Mucosa of rectum (tissue), 2 donors: ENCODE results near the gene PDCD7.
"Not testable (repeated sequence)": the region's sequence is repeated elsewhere in the genome, so short reads cannot be mapped to it uniquely, and the experiment has no call there.

ENCODE experiments used
- H3K27ac ChIP-seq, 2 donors: one replicate each; pipeline ENCODE4 v1.7.0; 2013; ENCODE audit warnings: inconsistent platforms in 2 of 2, low read depth in 2 of 2, low read length in 2 of 2
- H3K27me3 ChIP-seq, 2 donors: one replicate each; pipeline ENCODE4 v1.7.0; 2013; ENCODE audit warnings: low read length in 2 of 2; ENCODE audit not compliant: control insufficient read depth in 2 of 2, insufficient read depth in 2 of 2
- H3K36me3 ChIP-seq, 2 donors: one replicate each; pipeline ENCODE4 v1.7.0; 2013; ENCODE audit warnings: low read length in 2 of 2; ENCODE audit not compliant: control insufficient read depth in 2 of 2, insufficient read depth in 2 of 2
- H3K4me1 ChIP-seq, 2 donors: one replicate each; pipeline ENCODE4 v1.7.0; 2013; ENCODE audit warnings: low read length in 2 of 2, mild to moderate bottlenecking in 1 of 2; ENCODE audit not compliant: control insufficient read depth in 2 of 2, insufficient read depth in 2 of 2
- H3K4me3 ChIP-seq, 2 donors: one replicate each; pipeline ENCODE4 v1.7.0; 2013; ENCODE audit warnings: low read length in 2 of 2
- H3K9ac ChIP-seq, 2 donors: one replicate each; pipeline ENCODE4 v1.7.0; 2013; ENCODE audit warnings: low read length in 2 of 2, low read depth in 1 of 2, mild to moderate bottlenecking in 1 of 2
- H3K9me3 ChIP-seq, 2 donors: one replicate each; pipeline ENCODE4 v1.7.0; 2013; ENCODE audit warnings: low read length in 2 of 2; ENCODE audit not compliant: control insufficient read depth in 2 of 2
- donor health status: healthy.
- donor health status: Normal muscosa, but diverticular disease.

PDCD7 gene

DNA sequence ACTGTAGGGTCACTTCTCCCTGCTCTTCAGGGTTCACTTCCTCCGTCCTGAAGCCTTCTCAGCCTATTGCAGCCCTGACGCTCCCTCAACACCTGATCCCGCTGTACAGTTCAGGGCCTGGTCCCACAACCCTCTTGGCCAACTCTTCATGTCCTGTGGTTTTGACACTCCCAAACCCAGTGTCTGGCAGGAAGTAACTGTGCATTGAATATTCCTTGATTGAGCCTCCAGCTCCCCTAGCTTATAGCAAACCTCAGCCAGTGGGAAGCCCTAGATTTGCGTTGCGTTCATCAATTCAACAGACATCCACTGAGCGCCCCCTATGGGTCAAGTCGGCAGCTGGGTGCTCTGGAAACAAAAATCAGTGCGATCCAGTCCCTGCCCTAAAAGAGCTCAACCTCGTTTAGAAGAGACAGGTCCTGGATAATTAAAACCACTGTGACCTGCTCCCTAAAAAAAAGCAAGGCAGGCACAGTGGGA is 32.2 kb downstream of the PDCD7 start:
- peaks cover 13 to 15% of the 10 kb centered on the region in 2 donors for H3K4me1 ChIP-seq
- H3K9me3 ChIP-seq, result no peaks in the 10 kb centered on the region
- H3K9ac ChIP-seq, result peak overlapping the region in 1 of 2 donors; percentile 44
- H3K36me3 ChIP-seq, result peaks cover 3 to 27% of the 10 kb centered on the region in 2 donors
- H3K4me3 ChIP-seq, result no peak overlapping the region
- H3K27ac ChIP-seq, result no peak overlapping the region
- H3K27me3 ChIP-seq, result no peaks in the 10 kb centered on the region

DNA sequence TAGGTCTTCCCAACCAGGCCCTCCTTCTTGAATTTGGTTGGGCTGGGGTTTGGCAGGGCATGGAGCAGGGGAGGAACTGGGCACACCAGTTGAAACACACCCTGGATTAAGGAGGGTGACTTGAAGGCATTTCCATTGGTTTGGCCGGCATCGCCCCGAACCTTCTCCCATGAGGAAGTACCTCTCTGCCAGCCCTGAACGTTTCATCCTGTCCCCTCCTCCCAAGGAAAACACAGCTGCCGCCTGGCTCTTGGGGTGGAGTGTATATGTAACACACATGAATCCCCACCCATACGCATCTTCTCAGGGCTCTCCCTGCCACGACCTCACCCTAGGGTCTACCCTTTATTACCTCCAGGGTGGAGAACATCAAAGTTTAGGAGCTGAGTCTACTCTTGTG is 33.2 kb downstream of the PDCD7 start:
- H3K9me3 ChIP-seq, result no peaks in the 10 kb centered on the region
- H3K27ac ChIP-seq, result peak overlapping the region; percentile 35 to 56
- H3K9ac ChIP-seq, result no peak overlapping the region
- H3K4me3 ChIP-seq, result no peak overlapping the region
- no peaks in the 10 kb centered on the region for H3K27me3 ChIP-seq
- H3K36me3 ChIP-seq, result peaks cover 3 to 18% of the 10 kb centered on the region in 2 donors
- peaks cover 13 to 15% of the 10 kb centered on the region in 2 donors for H3K4me1 ChIP-seq

DNA sequence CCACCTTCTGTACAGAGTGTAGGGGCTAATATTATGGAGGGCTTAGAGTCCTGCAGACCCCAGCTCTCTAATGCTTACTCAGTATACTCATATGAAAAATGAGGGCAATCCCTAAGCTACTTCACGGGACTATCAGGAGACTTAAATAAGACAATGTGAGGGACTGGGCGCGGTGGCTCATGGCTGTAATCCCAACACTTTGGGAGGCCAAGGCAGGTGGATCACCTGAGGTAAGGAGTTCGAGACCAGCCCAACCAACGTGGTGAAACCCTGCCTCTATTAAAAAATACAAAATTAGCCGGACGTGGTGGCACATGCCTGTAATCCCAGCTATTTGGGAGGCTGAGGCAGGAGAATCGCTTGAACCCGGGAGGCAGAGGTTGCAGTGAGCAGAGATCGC is 33.8 kb downstream of the PDCD7 start:
- H3K27ac ChIP-seq, H3K4me3 ChIP-seq, H3K9me3 ChIP-seq, H3K27me3 ChIP-seq, H3K9ac ChIP-seq: not testable (repeated sequence)
- peaks cover 3 to 14% of the 10 kb centered on the region in 2 donors for H3K36me3 ChIP-seq
- peaks cover 15 to 18% of the 10 kb centered on the region in 2 donors for H3K4me1 ChIP-seq

DNA sequence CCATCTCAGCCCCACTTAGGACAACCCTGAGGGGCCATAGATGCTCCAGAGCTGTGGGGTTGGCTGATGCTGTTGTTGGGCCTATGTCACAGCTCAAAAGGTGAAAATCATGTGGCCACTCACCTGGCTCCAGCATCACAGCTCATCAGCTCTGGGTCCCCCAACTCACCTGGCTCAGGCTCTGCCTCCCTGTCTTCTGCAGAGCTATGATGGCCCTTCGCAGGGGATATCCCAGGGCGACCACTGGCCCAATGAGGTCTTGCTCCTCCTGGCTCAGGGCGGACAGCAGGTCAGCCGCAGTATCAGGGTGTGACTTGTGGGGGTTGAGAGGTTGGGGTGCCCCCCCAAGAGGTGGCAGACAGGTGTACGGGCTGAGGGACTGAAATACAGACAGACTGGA is 34.3 kb downstream of the PDCD7 start:
- H3K27ac ChIP-seq, result no peak overlapping the region
- peaks cover 15 to 18% of the 10 kb centered on the region in 2 donors for H3K4me1 ChIP-seq
- peaks cover 3 to 14% of the 10 kb centered on the region in 2 donors for H3K36me3 ChIP-seq
- H3K9me3 ChIP-seq, result no peaks in the 10 kb centered on the region
- no peak overlapping the region for H3K4me3 ChIP-seq
- H3K9ac ChIP-seq, result no peak overlapping the region
- no peaks in the 10 kb centered on the region for H3K27me3 ChIP-seq

DNA sequence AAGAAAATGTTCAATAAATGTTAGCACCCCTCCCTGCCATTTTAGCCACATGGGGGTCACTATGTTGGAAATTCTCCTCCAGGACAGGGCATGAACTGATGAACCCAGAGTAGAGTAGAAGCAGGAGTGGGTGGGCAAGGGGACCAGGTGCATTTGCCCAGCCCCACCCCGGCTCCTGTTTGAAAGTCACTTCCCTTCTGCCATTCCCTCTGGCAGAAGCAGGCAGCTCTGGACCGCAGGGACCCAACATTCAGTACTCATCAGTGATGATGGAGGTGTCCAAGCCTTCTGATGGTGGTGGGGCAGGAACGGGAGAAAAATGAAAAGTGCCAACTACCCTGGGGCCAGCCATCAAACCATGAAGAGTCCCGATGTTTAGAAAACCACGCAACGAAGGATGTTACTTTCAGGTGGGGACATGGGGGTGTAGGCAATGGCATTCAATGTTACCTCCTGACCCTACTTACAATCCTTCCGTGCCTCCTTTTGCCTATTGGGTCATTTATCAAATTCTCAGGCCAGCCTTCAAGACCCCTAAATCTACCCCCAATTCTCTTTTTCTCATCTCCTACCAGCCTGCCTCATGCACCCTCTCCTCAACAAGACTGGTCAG is 35.9 kb downstream of the PDCD7 start:
- Histone ChIP-seq H3K27ac (no peak overlapping the region), H3K27me3 (no peaks in the 10 kb centered on the region), H3K36me3 (peaks cover 3 to 12% of the 10 kb centered on the region in 2 donors), H3K4me1 (peaks cover 15 to 18% of the 10 kb centered on the region in 2 donors), H3K4me3 (no peak overlapping the region), H3K9me3 (no peaks in the 10 kb centered on the region), H3K9ac (no peak overlapping the region)

DNA sequence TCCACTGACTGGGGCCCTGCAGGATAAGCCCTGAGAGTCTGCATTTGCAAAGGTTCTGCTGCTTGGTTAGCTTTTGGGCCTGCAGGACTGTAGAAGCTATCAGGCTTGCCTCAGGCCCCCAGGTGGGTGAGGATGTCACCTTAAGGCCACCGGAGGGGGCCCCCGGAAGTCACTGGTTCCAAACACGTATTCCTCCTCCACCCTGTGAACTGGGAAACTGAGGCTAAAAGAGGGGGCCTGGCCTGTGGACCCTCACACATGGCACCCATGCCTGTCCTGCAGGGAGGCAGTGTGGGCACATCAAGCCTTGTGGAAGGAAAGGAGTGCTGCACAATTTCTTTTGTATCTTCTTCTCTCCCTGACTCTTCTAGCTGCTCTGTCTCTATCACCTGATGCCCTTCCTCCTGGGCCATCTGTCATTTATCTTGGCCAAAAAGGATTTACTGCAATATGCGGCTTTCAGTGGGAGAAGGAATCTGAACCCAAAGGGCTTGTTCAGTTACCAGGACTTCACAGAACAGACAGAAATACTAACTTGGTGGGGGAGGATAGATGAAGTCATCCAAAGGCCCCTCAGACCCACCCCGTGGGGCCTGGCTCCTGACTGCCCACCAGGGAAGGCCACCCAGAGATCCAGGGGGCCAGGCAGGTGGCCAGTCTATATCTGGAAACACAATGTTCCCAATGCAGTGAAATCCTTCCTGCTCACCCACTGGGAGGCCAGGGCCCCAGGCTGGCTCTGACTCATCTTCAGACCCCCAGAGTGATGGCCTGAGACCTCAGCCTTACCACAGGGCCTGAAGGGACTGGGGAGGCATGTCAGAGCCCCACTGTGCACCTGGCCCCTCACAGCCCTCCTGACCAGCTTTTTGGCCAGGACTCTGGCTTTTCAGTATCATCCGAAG is 36.9 kb downstream of the PDCD7 start:
- Histone ChIP-seq H3K27me3 (no peaks in the 10 kb centered on the region), H3K9ac (no peak overlapping the region), H3K9me3 (no peaks in the 10 kb centered on the region), H3K36me3 (peaks cover 3 to 10% of the 10 kb centered on the region in 2 donors), H3K27ac (no peak overlapping the region), H3K4me3 (no peak overlapping the region), H3K4me1 (peaks cover 15 to 18% of the 10 kb centered on the region in 2 donors)

DNA sequence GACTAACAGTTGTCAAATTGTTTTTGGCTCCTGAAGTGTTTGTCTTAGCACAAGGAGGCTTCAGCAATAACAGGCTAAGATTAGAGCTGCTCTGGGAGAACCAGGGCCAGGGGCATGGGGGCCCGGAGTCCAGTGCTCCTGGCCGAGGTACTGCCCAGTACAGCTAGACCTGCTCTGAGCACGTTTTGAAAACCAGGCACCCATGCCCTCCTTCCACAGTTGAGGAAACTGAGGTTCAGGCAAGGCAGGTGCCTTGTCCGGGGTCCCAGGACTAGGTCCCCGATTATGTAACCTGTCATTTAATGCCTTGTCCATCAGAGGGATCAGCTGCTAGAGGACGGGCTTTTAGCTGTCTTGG is 37.9 kb downstream of the PDCD7 start:
- Histone ChIP-seq H3K36me3 (peaks cover 3 to 10% of the 10 kb centered on the region in 2 donors), H3K4me3 (no peak overlapping the region), H3K27ac (no peak overlapping the region), H3K4me1 (peaks cover 5 to 11% of the 10 kb centered on the region in 2 donors), H3K27me3 (no peaks in the 10 kb centered on the region), H3K9ac (no peak overlapping the region), H3K9me3 (no peaks in the 10 kb centered on the region)

DNA sequence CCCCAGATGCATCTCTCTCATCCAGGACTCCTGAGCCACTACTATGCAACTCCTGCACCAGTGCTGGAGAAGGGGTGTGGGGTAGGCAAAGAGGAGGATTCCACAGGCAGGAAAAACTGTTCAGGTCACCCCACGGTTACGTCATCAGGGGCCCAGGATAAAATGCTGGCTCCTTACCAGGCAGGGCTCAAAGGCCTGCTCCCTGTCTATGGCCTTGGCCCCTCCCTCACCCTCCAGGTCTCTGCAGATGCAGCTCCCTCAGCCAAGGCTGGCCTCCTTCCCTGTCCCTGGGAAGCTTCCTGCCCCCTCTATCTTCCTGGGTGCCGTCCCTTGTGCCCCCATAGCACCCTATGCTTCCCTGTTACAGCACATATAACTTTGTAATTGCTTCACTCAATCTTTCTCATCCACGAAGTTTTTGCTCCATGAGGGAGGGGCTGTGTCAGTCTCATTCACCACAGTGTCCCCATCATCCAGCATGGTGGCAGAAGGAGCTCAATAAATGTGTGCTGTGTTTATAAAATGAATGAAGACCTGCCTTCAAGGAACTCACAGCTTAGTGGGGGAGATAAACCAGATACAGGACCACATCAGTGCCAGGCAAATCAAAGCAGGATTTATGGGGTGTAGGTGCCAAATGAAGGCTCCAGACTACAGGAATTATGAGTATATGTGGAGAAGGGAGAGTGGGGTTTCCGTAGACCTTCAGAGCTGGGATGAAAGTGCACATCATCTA is 38.4 kb downstream of the PDCD7 start:
- Histone ChIP-seq H3K4me3 (no peak overlapping the region), H3K27ac (no peak overlapping the region), H3K4me1 (peaks cover under 1 to 5% of the 10 kb centered on the region in 2 donors), H3K9ac (no peak overlapping the region), H3K9me3 (no peaks in the 10 kb centered on the region), H3K36me3 (peaks cover 3 to 10% of the 10 kb centered on the region in 2 donors), H3K27me3 (no peaks in the 10 kb centered on the region)

DNA sequence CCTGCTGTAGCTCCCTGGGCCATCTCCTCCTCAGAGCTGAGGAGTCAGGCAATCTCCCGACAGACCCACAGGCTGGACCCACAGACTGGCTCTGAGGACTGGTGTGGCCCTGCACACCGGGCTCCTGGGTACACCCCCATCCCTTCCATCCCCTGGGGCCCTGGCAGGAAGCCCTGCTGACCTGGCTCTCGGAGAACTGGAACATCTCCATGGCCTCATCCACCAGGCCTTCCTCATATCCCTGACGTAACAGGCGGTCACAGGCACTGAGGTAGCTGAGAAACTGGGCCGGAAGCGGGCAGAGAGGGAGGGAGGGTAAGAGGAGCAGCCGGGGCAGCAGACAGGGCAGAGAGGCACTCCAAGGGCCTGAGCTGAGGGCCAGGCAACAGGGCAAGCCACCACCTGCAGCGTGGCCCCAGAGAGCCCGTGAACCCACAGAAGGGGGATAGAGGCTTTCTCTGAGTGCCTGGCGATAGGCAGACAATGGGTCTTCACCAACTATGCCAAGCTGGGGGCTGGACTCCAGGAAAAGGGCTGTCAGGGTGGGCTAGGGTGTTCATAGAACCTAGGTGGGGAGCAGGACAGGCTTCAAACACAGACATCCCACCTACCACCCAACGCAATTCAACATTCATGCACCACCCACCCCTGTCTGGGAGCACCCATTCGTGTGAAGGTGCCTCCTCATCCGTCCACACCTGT is 39.2 kb downstream of the PDCD7 start:
- Histone ChIP-seq H3K4me1 (peaks cover 4 to 7% of the 10 kb centered on the region in 2 donors), H3K27ac (no peak overlapping the region), H3K4me3 (no peak overlapping the region), H3K9ac (no peak overlapping the region), H3K36me3 (peaks cover 3 to 10% of the 10 kb centered on the region in 2 donors), H3K9me3 (no peaks in the 10 kb centered on the region), H3K27me3 (no peaks in the 10 kb centered on the region)
